IMR-90 (cell line): Measurements from ENCODE around the gene ITM2C. TPM values are rescaled to one million over a fixed set of nuclear protein-coding genes. Genes with fewer than 3 reads are reported as not detected.

Experiments used
- ATAC-seq: fragments of 200-7000 bp; cut with Tn5 transposase; 2 replicates; pipeline ENCODE4 v1.9.1; 2020; ENCODE audit warnings: low read depth, mild to moderate bottlenecking, moderate library complexity
- BruUV-seq: library from RNA; stranded (reverse); fragments of 400-500 nt; replicated peaks from 2 replicates; lab custom pipeline; 2021; lab: Mats Ljungman, UMichigan
- CTCF ChIA-PET: fragments of 300-600 bp; formaldehyde crosslinking; extraction: SDS; loops from one replicate; lab custom pipeline; 2021; ENCODE audit warnings: antibody characterized with exemption; lab: Yijun Ruan, JAX
- POLR2A ChIA-PET: fragments of 300-600 bp; sonication (Branson Sonifier 250); formaldehyde crosslinking; loops from one replicate; lab custom pipeline; 2022; ENCODE audit warnings: antibody characterized with exemption; ENCODE audit not compliant: unreplicated experiment; lab: Charles Lee
- DNase-seq: peaks from one replicate; pipeline ENCODE4 v3.0.0; 2013
- H2AFZ ChIP-seq: replicated peaks from 2 replicates; pipeline ENCODE3; 2013; ENCODE audit warnings: low read length, mild to moderate bottlenecking; ENCODE audit not compliant: poor library complexity
- H2AK5ac ChIP-seq: 2 replicates; pipeline ENCODE4 v1.6.1; 2013; ENCODE audit warnings: low read depth, low read length, inconsistent platforms
- H2AK9ac ChIP-seq: replicated peaks from 2 replicates; pipeline ENCODE3; 2013; ENCODE audit warnings: mild to moderate bottlenecking, low read depth, low read length, moderate library complexity; ENCODE audit not compliant: poor library complexity
- H2BK120ac ChIP-seq: 2 replicates; pipeline ENCODE4 v1.6.1; 2013; ENCODE audit warnings: low read depth, low read length, inconsistent platforms
- H2BK15ac ChIP-seq: 3 replicates; pipeline ENCODE4 v1.6.1; 2013; ENCODE audit warnings: low read depth, low read length, inconsistent platforms
- H2BK20ac ChIP-seq: 2 replicates; pipeline ENCODE4 v1.6.1; 2013; ENCODE audit warnings: low read depth, mild to moderate bottlenecking, inconsistent platforms, low read length, moderate library complexity
- H2BK5ac ChIP-seq: 2 replicates; pipeline ENCODE4 v1.6.1; 2013; ENCODE audit warnings: mild to moderate bottlenecking, low read depth, low read length, inconsistent platforms; ENCODE audit not compliant: poor library complexity, severe bottlenecking
- H3K14ac ChIP-seq: replicated peaks from 2 replicates; pipeline ENCODE4 v1.6.1; 2013; ENCODE audit warnings: low read depth, low read length, inconsistent platforms
- H3K18ac ChIP-seq: 2 replicates; pipeline ENCODE4 v1.6.1; 2013; ENCODE audit warnings: low read depth, low read length, control low read depth
- H3K23ac ChIP-seq: 2 replicates; pipeline ENCODE4 v1.6.1; 2013; ENCODE audit warnings: low read depth, low read length, inconsistent platforms
- H3K27ac ChIP-seq: 2 replicates; pipeline ENCODE4 v1.5.1; 2013; ENCODE audit warnings: mild to moderate bottlenecking, control low read depth, low read length; ENCODE audit not compliant: insufficient read depth
- H3K27me3 ChIP-seq: 2 replicates; pipeline ENCODE4 v1.6.1; 2013; ENCODE audit warnings: low read length; ENCODE audit not compliant: control insufficient read depth, insufficient read depth
- H3K36me3 ChIP-seq: 2 replicates; pipeline ENCODE4 v1.6.1; 2013; ENCODE audit warnings: low read length, mixed read lengths; ENCODE audit not compliant: control insufficient read depth, insufficient read depth
- H3K4ac ChIP-seq: 2 replicates; pipeline ENCODE4 v1.6.1; 2013; ENCODE audit warnings: low read depth, low read length, inconsistent platforms
- H3K4me1 ChIP-seq: 2 replicates; pipeline ENCODE4 v1.6.1; 2013; ENCODE audit warnings: low read length, mixed read lengths; ENCODE audit not compliant: control insufficient read depth, insufficient read depth
- H3K4me2 ChIP-seq: 2 replicates; pipeline ENCODE4 v1.6.1; 2013; ENCODE audit warnings: low read depth, mild to moderate bottlenecking, control low read depth, low read length, moderate library complexity
- H3K4me3 ChIP-seq: 2 replicates; pipeline ENCODE4 v1.5.1; 2013; ENCODE audit warnings: low read depth, mild to moderate bottlenecking, control low read depth, low read length, moderate library complexity; ENCODE audit not compliant: insufficient read depth
- H3K56ac ChIP-seq: 2 replicates; pipeline ENCODE4 v1.6.1; 2013; ENCODE audit warnings: low read length, inconsistent platforms; ENCODE audit not compliant: insufficient read depth; ENCODE audit errors: extremely low read depth
- H3K79me1 ChIP-seq, 2 experiments: 2 replicates each; pipeline ENCODE4 v1.6.1; 2013; ENCODE audit warnings: low read length in 2 of 2, inconsistent platforms in 1 of 2, low read depth in 1 of 2
- H3K9ac ChIP-seq: 2 replicates; pipeline ENCODE4 v1.6.1; 2013; ENCODE audit warnings: low read depth, low read length, control low read depth
- H3K9me1 ChIP-seq: 2 replicates; pipeline ENCODE4 v1.6.1; 2013; ENCODE audit warnings: low read length, inconsistent platforms; ENCODE audit not compliant: insufficient read depth
- H3K9me3 ChIP-seq: 2 replicates; pipeline ENCODE4 v1.6.1; 2013; ENCODE audit warnings: low read length; ENCODE audit not compliant: control insufficient read depth, insufficient read depth
- H4K20me1 ChIP-seq: 2 replicates; pipeline ENCODE4 v1.6.1; 2013; ENCODE audit warnings: low read length, inconsistent platforms; ENCODE audit not compliant: insufficient read depth
- H4K5ac ChIP-seq: 2 replicates; pipeline ENCODE4 v1.6.1; 2013; ENCODE audit warnings: mild to moderate bottlenecking, low read depth, low read length, control low read depth
- H4K8ac ChIP-seq, 2 experiments: 2 replicates each; pipeline ENCODE4 v1.6.1; 2013; ENCODE audit warnings: low read depth in 2 of 2, low read length in 2 of 2, control low read depth in 1 of 2, inconsistent platforms in 1 of 2
- H4K91ac ChIP-seq: 2 replicates; pipeline ENCODE4 v1.6.1; 2013; ENCODE audit warnings: low read depth, low read length, inconsistent platforms; ENCODE audit not compliant: insufficient read depth
- BHLHE40 ChIP-seq: fragments of 150-350 bp; IDR thresholded peaks from 2 replicates; pipeline ENCODE4 v1.6.1; 2016; ENCODE audit warnings: mild to moderate bottlenecking, low read depth, low read length
- CEBPB ChIP-seq: IDR thresholded peaks from 2 replicates; pipeline ENCODE4 v1.6.1; 2012; ENCODE audit warnings: low read depth, low read length, improper control_type of control experiment
- CHD1 ChIP-seq: IDR thresholded peaks from 2 replicates; pipeline ENCODE4 v1.6.1; 2012; ENCODE audit warnings: low read depth, low read length, improper control_type of control experiment
- ELK1 ChIP-seq: fragments of 150-350 bp; IDR thresholded peaks from 2 replicates; pipeline ENCODE4 v1.6.1; 2016; ENCODE audit warnings: low read depth, mild to moderate bottlenecking, low read length, moderate library complexity, borderline replicate concordance
- FOS ChIP-seq: fragments of 150-350 bp; IDR thresholded peaks from 2 replicates; pipeline ENCODE4 v1.6.1; 2016; ENCODE audit warnings: low read depth, low read length
- MAFK ChIP-seq: IDR thresholded peaks from 2 replicates; pipeline ENCODE4 v1.6.1; 2012; ENCODE audit warnings: low read depth, low read length, improper control_type of control experiment
- MAZ ChIP-seq: IDR thresholded peaks from 2 replicates; pipeline ENCODE4 v1.6.1; 2012; ENCODE audit warnings: low read depth, mild to moderate bottlenecking, low read length, improper control_type of control experiment, moderate library complexity, borderline replicate concordance
- MXI1 ChIP-seq: IDR thresholded peaks from 2 replicates; pipeline ENCODE4 v1.6.1; 2012; ENCODE audit warnings: low read depth, mild to moderate bottlenecking, low read length, moderate library complexity, borderline replicate concordance
- NFE2L2 ChIP-seq: fragments of 150-350 bp; IDR thresholded peaks from 2 replicates; pipeline ENCODE4 v1.6.1; 2016; ENCODE audit warnings: low read depth, mild to moderate bottlenecking, low read length
- POLR2A ChIP-seq: IDR thresholded peaks from 2 replicates; pipeline ENCODE4 v1.6.1; 2012; ENCODE audit warnings: mild to moderate bottlenecking, low read depth, low read length
- RAD21 ChIP-seq: IDR thresholded peaks from 2 replicates; pipeline ENCODE4 v1.6.1; 2012; ENCODE audit warnings: low read length, improper control_type of control experiment
- RCOR1 ChIP-seq: IDR thresholded peaks from 2 replicates; pipeline ENCODE4 v1.6.1; 2012; ENCODE audit warnings: mild to moderate bottlenecking, low read length, improper control_type of control experiment; ENCODE audit not compliant: insufficient replicate concordance
- RFX5 ChIP-seq: IDR thresholded peaks from 2 replicates; pipeline ENCODE4 v1.8.0; 2012; ENCODE audit warnings: low read depth, mild to moderate bottlenecking, low read length, moderate library complexity
- SMC3 ChIP-seq: fragments of 150-350 bp; IDR thresholded peaks from 2 replicates; pipeline ENCODE4 v1.6.1; 2016; ENCODE audit warnings: low read depth, mild to moderate bottlenecking, antibody characterized with exemption, low read length, moderate library complexity
- WGBS, 2 experiments: methylation state at CpG; one replicate each; pipeline versions ENCODE4 v1.1.5 to v1.1.7; 2013; ENCODE audit warnings: missing lambda C conversion rate in 2 of 2; ENCODE audit not compliant: insufficient read length in 1 of 2; ENCODE audit errors: extremely low coverage in 2 of 2; 5-methylcytosine and 5-hydroxymethylcytosine counted together
- dilution Hi-C: fragments of 300-500 bp; cut with HindIII; formaldehyde crosslinking; loops from one replicate; pipeline ENCODE4 v1.14.3; 2018; ENCODE audit warnings: low sequenced_read_pairs; ENCODE audit not compliant: unreplicated experiment
- in situ Hi-C: fragments of 300-500 bp; cut with MboI; formaldehyde crosslinking; loops from 3 replicates; pipeline ENCODE4 v1.14.3; 2019; ENCODE audit warnings: low sequenced_read_pairs, inconsistent platforms, mixed read lengths
- intact Hi-C: fragments of 100-400 bp; cut with micrococcal nuclease; formaldehyde crosslinking; loops from 2 replicates; pipeline ENCODE4 v1.10.0; 2022
- polyA plus RNA-seq, 3 experiments: library from polyadenylated mRNA; depleted of rRNA; stranded (reverse); fragments of >200 nt; gene quantifications; 2 replicates each; pipeline ENCODE4 v1.2.3, GENCODE V29; 2012; ENCODE audit warnings: low replicate concordance in 1 of 3
- total RNA-seq: library from RNA; depleted of rRNA; stranded (reverse); fragments of >200 nt; gene quantifications from 2 replicates; pipeline ENCODE4 v1.2.3, GENCODE V29; 2012
- TF ChIP-seq, protein P1 (sequence below): conservative IDR thresholded peaks from 2 replicates; pipeline ENCODE4 v1.5.1; 2012; ENCODE audit warnings: mild to moderate bottlenecking, low read depth, low read length, improper control_type of control experiment
- TF ChIP-seq, protein P2 (sequence below): fragments of 150-350 bp; IDR thresholded peaks from 2 replicates; pipeline ENCODE4 v1.6.1; 2017; ENCODE audit warnings: mild to moderate bottlenecking, antibody characterized with exemption, low read length, low read depth

ITM2C gene
- total and polyA plus RNA-seq, 2 of the 4 experiments (the other 2 are of a cell fraction): 46.8 to 274 TPM

GRCh38 chr2:230925443-230925878 is 60.7 kb downstream of the ITM2C start:
- Histone ChIP-seq H3K14ac (no peak overlapping the region), H3K79me1 (no peaks in the 10 kb centered on the region), H3K18ac (no peak overlapping the region), H2AK9ac (peak overlapping the region; percentile 63), H3K27me3 (peaks cover 41% of the 10 kb centered on the region), H3K9ac (no peak overlapping the region), H3K4me2 (no peak overlapping the region), H2AFZ (peak overlapping the region; percentile 56), H2BK20ac (no peak overlapping the region), H2BK5ac (no peak overlapping the region), H2BK15ac (no peak overlapping the region), H4K91ac (no peak overlapping the region), H3K56ac (no peak overlapping the region), H3K23ac (no peak overlapping the region), H4K5ac (no peak overlapping the region), H4K20me1 (no peaks in the 10 kb centered on the region), H3K4me1 (no peaks in the 10 kb centered on the region), H3K9me3 (no peaks in the 10 kb centered on the region), H3K36me3 (no peaks in the 10 kb centered on the region), H2AK5ac (no peak overlapping the region), H3K4me3 (no peak overlapping the region), H4K8ac (no peak overlapping the region), H3K9me1 (no peaks in the 10 kb centered on the region), H2BK120ac (no peak overlapping the region), H3K27ac (no peak overlapping the region), H3K4ac (no peak overlapping the region)
- in situ Hi-C loops: no loop called here
- TF ChIP-seq CEBPB (no peak), CHD1 (no peak), MAZ (no peak), ELK1 (no peak), FOS (no peak), SMC3 (no peak), RFX5 (no peak), RCOR1 (no peak), BHLHE40 (no peak), POLR2A (no peak), MXI1 (no peak), RAD21 (no peak), MAFK (no peak), NFE2L2 (no peak)
- TF ChIP-seq, protein P1, sequence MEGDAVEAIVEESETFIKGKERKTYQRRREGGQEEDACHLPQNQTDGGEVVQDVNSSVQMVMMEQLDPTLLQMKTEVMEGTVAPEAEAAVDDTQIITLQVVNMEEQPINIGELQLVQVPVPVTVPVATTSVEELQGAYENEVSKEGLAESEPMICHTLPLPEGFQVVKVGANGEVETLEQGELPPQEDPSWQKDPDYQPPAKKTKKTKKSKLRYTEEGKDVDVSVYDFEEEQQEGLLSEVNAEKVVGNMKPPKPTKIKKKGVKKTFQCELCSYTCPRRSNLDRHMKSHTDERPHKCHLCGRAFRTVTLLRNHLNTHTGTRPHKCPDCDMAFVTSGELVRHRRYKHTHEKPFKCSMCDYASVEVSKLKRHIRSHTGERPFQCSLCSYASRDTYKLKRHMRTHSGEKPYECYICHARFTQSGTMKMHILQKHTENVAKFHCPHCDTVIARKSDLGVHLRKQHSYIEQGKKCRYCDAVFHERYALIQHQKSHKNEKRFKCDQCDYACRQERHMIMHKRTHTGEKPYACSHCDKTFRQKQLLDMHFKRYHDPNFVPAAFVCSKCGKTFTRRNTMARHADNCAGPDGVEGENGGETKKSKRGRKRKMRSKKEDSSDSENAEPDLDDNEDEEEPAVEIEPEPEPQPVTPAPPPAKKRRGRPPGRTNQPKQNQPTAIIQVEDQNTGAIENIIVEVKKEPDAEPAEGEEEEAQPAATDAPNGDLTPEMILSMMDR: no peak
- TF ChIP-seq, protein P2, sequence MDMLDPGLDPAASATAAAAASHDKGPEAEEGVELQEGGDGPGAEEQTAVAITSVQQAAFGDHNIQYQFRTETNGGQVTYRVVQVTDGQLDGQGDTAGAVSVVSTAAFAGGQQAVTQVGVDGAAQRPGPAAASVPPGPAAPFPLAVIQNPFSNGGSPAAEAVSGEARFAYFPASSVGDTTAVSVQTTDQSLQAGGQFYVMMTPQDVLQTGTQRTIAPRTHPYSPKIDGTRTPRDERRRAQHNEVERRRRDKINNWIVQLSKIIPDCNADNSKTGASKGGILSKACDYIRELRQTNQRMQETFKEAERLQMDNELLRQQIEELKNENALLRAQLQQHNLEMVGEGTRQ: no peak
- dilution Hi-C loops: no loop called here
- intact Hi-C loops: no loop called here
- ATAC-seq: no peak
- BruUV-seq: no TSS peak
- CTCF ChIA-PET: no interaction called here
- 67% methylated on average over 1 of the region's 9 CpGs; no CpG with 5 or more reads in 1 of the 2 experiments for WGBS, 2 experiments
- no peak for DNase-seq
- POLR2A ChIA-PET: no interaction called here
